NCI-H1417 (cell line): ENCODE results near the gene KRTAP2-2.

Experiments
- DNase-seq, 3 experiments: peaks; one replicate each; lab custom pipeline; 2025; lab: John Stamatoyannopoulos, UW

KRTAP2-2 gene

DNA sequence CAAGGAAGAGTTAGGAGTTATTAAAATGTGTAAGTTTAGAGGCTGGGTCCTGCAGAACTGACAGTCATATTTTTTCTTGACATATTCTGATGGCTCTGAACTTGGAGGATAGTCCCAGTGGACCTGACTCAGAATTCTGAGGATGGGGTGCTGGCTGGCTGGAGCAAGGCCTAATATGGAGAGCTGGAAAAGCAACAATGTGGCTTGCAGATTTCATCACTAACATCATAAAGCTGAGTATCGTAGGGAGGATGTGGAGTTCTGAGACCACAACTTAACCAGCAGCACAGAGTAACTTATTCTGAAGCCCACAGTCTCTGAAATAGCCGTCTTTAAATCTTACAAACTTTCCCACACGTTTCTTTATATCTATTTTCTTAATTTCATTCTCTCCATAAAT is 30.3 kb downstream of the KRTAP2-2 start:
- no peak for DNase-seq

GRCh38 chr17:41020336-41020735 is 34.7 kb downstream of the KRTAP2-2 start:
- peak in 1 of 3 experiments; percentile 19 for DNase-seq

- no peak for DNase-seq
These were observed 35.6 kb downstream of the KRTAP2-2 start for GRCh38 chr17:41019415-41019814.

DNA sequence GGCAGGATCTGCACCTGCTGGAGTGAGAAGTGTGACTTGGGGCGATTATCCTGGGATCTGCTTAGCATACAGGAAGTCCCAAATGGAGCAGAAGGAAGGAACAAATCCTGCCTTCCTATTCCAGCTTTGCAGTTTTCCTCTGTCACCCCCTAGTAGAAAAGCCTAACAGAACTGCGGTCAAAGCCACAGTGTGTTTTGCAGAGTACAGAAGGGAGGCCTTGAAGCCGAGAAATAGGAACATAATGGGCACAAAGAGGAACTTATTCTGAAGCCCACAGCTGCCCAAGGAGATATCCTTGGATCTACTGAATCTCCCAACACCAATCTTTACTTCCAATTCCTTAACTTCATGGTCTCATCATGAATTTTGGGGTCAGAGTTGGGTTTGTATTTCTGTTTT is 36.5 kb downstream of the KRTAP2-2 start:
- DNase-seq, result no peak

DNA sequence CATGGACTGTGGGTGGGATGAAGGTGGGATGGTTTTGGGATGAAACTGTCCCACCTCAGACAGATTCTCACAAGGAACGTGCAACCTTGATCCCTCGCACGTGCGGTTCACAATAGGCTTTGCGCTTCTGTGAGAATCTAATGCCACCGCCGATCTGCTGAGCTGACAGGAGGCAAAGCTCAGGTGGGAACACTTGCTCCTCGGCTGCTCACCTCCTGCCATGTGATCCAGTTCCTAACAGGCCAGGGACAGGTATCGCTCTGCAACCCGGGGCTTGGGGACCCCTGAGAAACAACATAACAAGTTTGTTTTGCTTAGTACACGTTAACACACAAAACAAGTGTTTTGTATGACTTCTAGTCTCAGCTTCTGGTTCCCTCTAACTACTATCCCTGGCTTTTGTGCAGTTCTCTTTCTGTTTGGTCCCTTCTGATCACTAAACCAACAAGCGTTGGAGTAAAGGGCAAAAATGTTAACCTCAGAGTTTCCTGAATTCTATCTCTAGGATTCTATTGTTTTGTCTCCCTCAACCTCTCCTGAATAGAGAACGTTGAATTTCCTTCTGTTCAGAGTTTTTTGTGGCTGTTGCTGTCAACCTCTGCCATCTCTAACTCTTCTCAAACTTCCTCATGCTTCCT is 38.3 kb downstream of the KRTAP2-2 start:
- DNase-seq, result no peak

GRCh38 chr17:41015454-41015853 is 39.6 kb downstream of the KRTAP2-2 start:
- no peak for DNase-seq

DNA sequence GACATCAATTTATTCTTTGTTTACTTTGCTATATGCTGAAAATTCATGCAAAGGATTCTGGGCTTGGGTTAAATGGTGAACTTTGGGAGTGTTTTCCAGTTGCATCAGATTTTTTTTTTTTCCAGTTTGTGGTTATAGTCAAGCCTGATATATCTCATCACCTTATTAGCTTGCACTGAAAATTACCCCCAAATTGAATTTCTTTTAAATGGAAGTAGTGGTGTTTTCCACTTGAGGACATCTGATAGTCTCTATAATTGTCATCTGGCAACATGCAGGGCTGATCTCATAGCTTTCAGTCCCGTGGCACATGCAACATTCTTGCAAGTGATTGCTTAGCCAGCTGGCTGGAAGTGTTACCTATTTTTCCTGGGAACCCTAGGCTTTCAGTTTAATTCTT is 41.4 kb downstream of the KRTAP2-2 start:
- DNase-seq, result peak in 1 of 3 experiments; percentile 36

- DNase-seq, result no peak
These were observed 41.8 kb downstream of the KRTAP2-2 start for GRCh38 chr17:41013181-41013580.

- peak in 1 of 3 experiments; percentile 32 for DNase-seq
These were observed 42.5 kb downstream of the KRTAP2-2 start for GRCh38 chr17:41012326-41013120.

GRCh38 chr17:41010441-41010840 is 44.6 kb downstream of the KRTAP2-2 start:
- DNase-seq, result no peak

GRCh38 chr17:41009936-41010335 is 45.1 kb downstream of the KRTAP2-2 start:
- no peak for DNase-seq

- DNase-seq, result peak in 2 of 3 experiments; percentile 38 to 77
These were observed 45.7 kb downstream of the KRTAP2-2 start for GRCh38 chr17:41009301-41009760.

- peak in 2 of 3 experiments; percentile 22 to 66 for DNase-seq
These were observed 46.2 kb downstream of the KRTAP2-2 start, which contains the start of gene KRTAP3-1 for GRCh38 chr17:41008811-41009210. TSS of gene KRTAP3-1 (minus strand) at chr17:41009128. CDS start at chr17:41009074, 54 bp downstream.
